ENCODE data around the gene MCTP1. TPM values are rescaled to one million over a fixed set of nuclear protein-coding genes. Genes with fewer than 3 reads are reported as not detected.

Gene MCTP1
- polyA plus RNA-seq, 1 donor (not counting 4 experiments of a cell fraction or from before 2014, with no cell fraction given): 4.9 TPM

DNA sequence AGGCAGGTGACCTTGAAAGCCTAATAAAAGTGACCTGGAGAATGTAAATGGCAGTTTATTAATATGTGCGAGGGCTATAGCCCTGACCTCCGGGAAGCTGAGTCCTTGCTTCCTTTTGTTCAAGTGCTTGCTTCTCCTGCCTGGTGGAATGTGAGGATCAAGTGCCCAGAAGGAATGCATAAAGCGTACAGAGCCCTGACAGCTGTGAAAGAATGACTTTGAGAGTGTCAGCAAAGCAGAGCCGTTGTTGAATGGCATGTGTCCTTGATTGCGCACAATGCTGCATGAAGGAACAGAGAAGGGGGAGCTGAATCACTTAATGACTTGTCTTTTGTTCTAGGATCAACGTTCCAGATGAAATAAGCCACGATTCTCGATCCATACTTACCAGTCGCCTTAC is 533.4 kb downstream of the MCTP1 start:
- H3K9ac ChIP-seq (ENCODE audit: control insufficient read depth, extremely low read depth, insufficient read depth, low read length): no peak overlapping the region
- TF ChIP-seq, protein P1, sequence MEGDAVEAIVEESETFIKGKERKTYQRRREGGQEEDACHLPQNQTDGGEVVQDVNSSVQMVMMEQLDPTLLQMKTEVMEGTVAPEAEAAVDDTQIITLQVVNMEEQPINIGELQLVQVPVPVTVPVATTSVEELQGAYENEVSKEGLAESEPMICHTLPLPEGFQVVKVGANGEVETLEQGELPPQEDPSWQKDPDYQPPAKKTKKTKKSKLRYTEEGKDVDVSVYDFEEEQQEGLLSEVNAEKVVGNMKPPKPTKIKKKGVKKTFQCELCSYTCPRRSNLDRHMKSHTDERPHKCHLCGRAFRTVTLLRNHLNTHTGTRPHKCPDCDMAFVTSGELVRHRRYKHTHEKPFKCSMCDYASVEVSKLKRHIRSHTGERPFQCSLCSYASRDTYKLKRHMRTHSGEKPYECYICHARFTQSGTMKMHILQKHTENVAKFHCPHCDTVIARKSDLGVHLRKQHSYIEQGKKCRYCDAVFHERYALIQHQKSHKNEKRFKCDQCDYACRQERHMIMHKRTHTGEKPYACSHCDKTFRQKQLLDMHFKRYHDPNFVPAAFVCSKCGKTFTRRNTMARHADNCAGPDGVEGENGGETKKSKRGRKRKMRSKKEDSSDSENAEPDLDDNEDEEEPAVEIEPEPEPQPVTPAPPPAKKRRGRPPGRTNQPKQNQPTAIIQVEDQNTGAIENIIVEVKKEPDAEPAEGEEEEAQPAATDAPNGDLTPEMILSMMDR (optimal IDR thresholded peaks at IDR 0.05 in 1 of 3, IDR thresholded peaks at IDR 0.05 in 1 of 3, conservative IDR thresholded peaks at IDR 0.05 in 1 of 3; ENCODE audit: extremely low read depth in 1 of 3, insufficient read depth in 2 of 3, low read length in 3 of 3): no peak
- TF ChIP-seq EZH2 (IDR thresholded peaks at IDR 0.05; ENCODE audit: low read length): no peak
- DNase-seq (ENCODE audit: low read depth, low spot score): no peak
- H3K27ac ChIP-seq (ENCODE audit: control insufficient read depth, insufficient read depth, low read length): no peak overlapping the region
- dilution Hi-C loops (cut with MboI; ENCODE audit: extremely low pct_ligation_motif_present, low sequenced_read_pairs): no loop called here
- no peaks in the 10 kb centered on the region for H3K4me1 ChIP-seq (ENCODE audit: control insufficient read depth, extremely low read depth, insufficient read depth, low read length)
- no peaks in the 10 kb centered on the region for H3K79me2 ChIP-seq (ENCODE audit: control insufficient read depth, insufficient read depth, low read length)
- H3K4me2 ChIP-seq (ENCODE audit: control insufficient read depth, extremely low read depth, insufficient read depth, low read depth, low read length): no peak overlapping the region
- no peaks in the 10 kb centered on the region for H3K27me3 ChIP-seq (ENCODE audit: control insufficient read depth, extremely low read depth, insufficient read depth, low read length)
- H2AFZ ChIP-seq (ENCODE audit: control insufficient read depth, low read length): no peak overlapping the region
- FAIRE-seq: no peak
- no peaks in the 10 kb centered on the region for H4K20me1 ChIP-seq (ENCODE audit: control insufficient read depth, extremely low read depth, insufficient read depth, low read length)
- H3K36me3 ChIP-seq (ENCODE audit: control insufficient read depth in 2 of 2, extremely low read depth in 1 of 2, insufficient read depth in 2 of 2, low read length in 2 of 2): no peaks in the 10 kb centered on the region
- no peak overlapping the region for H3K4me3 ChIP-seq (ENCODE audit: control insufficient read depth in 2 of 3, extremely low read depth in 1 of 3, insufficient read depth in 2 of 3, low read depth in 1 of 3, low read length in 3 of 3)
- no peaks in the 10 kb centered on the region for H3K9me3 ChIP-seq (ENCODE audit: control insufficient read depth, low read depth, low read length)
- no peaks in the 10 kb centered on the region for H3K9me1 ChIP-seq (ENCODE audit: control insufficient read depth, extremely low read depth, insufficient read depth, low read length)

- no peaks in the 10 kb centered on the region for H4K20me1 ChIP-seq (ENCODE audit: control insufficient read depth, extremely low read depth, insufficient read depth, low read length)
- no peak overlapping the region for H3K27ac ChIP-seq (ENCODE audit: control insufficient read depth, insufficient read depth, low read length)
- no peak overlapping the region for H2AFZ ChIP-seq (ENCODE audit: control insufficient read depth, low read length)
- FAIRE-seq: no peak
- no peak overlapping the region for H3K9ac ChIP-seq (ENCODE audit: control insufficient read depth, extremely low read depth, insufficient read depth, low read length)
- no peaks in the 10 kb centered on the region for H3K9me1 ChIP-seq (ENCODE audit: control insufficient read depth, extremely low read depth, insufficient read depth, low read length)
- H3K4me3 ChIP-seq (ENCODE audit: control insufficient read depth in 2 of 3, extremely low read depth in 1 of 3, insufficient read depth in 2 of 3, low read depth in 1 of 3, low read length in 3 of 3): no peak overlapping the region
- H3K4me1 ChIP-seq (ENCODE audit: control insufficient read depth, extremely low read depth, insufficient read depth, low read length): peaks cover 2% of the 10 kb centered on the region
- no peak for DNase-seq (ENCODE audit: low read depth, low spot score)
- no peak overlapping the region for H3K4me2 ChIP-seq (ENCODE audit: control insufficient read depth, extremely low read depth, insufficient read depth, low read depth, low read length)
- H3K27me3 ChIP-seq (ENCODE audit: control insufficient read depth, extremely low read depth, insufficient read depth, low read length): no peaks in the 10 kb centered on the region
- TF ChIP-seq, protein P1 (optimal IDR thresholded peaks at IDR 0.05 in 1 of 3, IDR thresholded peaks at IDR 0.05 in 1 of 3, conservative IDR thresholded peaks at IDR 0.05 in 1 of 3; ENCODE audit: extremely low read depth in 1 of 3, insufficient read depth in 2 of 3, low read length in 3 of 3): no peak
- no peak for TF ChIP-seq EZH2 (IDR thresholded peaks at IDR 0.05; ENCODE audit: low read length)
- dilution Hi-C loops (cut with MboI; ENCODE audit: extremely low pct_ligation_motif_present, low sequenced_read_pairs): no loop called here
- H3K9me3 ChIP-seq (ENCODE audit: control insufficient read depth, low read depth, low read length): no peaks in the 10 kb centered on the region
- no peaks in the 10 kb centered on the region for H3K36me3 ChIP-seq (ENCODE audit: control insufficient read depth in 2 of 2, extremely low read depth in 1 of 2, insufficient read depth in 2 of 2, low read length in 2 of 2)
- H3K79me2 ChIP-seq (ENCODE audit: control insufficient read depth, insufficient read depth, low read length): no peaks in the 10 kb centered on the region
Measured at GRCh38 chr5:94750681-94751080, 534.2 kb downstream of the MCTP1 start.
